ENCODE measurements around the gene GALNT13. TPM values are rescaled to one million over a fixed set of nuclear protein-coding genes. Genes with fewer than 3 reads are reported as not detected.

The GALNT13 gene
- total RNA-seq, 2 experiments from 2014 or later: 0.55 to 0.61 TPM

- H3K4me1 Mint-ChIP-seq (ENCODE audit: low read depth): no peaks in the 10 kb centered on the region
- no peaks in the 10 kb centered on the region for H3K27me3 Mint-ChIP-seq (ENCODE audit: low read depth)
- ChIA-PET CTCF (no interaction called here), POLR2A (no interaction called here)
- ATAC-seq (no peak), DNase-seq (no peak)
- no peak overlapping the region for H3K27ac Mint-ChIP-seq
- no peak overlapping the region for H3K4me3 Mint-ChIP-seq
- H3K9me3 Mint-ChIP-seq (ENCODE audit: insufficient read depth): no peaks in the 10 kb centered on the region
- H3K36me3 Mint-ChIP-seq (ENCODE audit: low read depth): no peaks in the 10 kb centered on the region
Measured at GRCh38 chr2:154375579-154375931, 503.8 kb downstream of the GALNT13 start.

DNA sequence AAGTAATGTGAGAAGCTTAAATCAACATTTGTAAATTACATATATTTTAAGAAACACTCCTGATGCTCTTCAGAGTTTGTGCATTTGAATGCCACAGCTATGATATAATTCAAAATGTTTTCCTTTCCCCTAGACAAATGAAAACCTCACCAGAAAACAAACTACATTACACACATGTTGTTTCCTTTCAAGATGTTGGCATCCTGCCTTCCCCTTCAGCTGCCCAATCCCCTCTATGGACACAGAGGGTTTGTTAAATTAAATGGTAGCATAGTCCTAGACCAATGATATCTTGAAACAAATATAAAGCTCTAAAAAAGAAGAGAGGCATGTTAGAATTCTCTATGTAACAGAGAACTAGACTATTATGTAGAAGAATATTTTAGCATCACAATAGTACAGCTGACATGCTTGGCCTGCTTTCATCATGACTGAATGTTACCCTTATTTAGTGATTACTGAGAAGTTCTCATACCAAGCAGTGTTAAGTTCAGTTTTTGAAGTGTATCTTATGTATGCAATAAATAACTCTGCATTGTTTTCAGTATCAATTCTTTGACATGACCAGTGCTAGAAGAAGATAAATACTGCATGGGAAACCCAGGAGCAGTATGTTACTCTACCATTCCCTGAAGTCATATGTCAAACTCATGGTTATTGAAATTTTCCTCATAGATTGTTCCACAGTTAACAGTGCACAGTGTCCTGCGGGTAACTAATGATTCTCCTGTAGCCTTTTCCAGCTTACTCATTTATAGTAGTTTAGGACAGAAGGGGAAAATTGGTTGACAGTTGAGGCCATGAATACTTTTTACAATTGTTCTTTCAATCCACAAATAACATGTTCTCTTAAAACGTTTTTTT is 510.4 kb downstream of the GALNT13 start:
- POLR2A ChIA-PET: interaction anchor here (0.6 kb wide), 1 partner anchor 100 kb away, joined by 3 read pairs; no protein-coding TSS in a partner anchor
- Mint-ChIP-seq H3K4me1 (ENCODE audit: low read depth) (no peaks in the 10 kb centered on the region), H3K4me3 (no peak overlapping the region), H3K36me3 (ENCODE audit: low read depth) (no peaks in the 10 kb centered on the region), H3K27me3 (ENCODE audit: low read depth) (no peaks in the 10 kb centered on the region), H3K27ac (no peak overlapping the region), H3K9me3 (ENCODE audit: insufficient read depth) (no peaks in the 10 kb centered on the region)
- no peak for ATAC-seq
- no peak for DNase-seq
- CTCF ChIA-PET: no interaction called here

- no peaks in the 10 kb centered on the region for H3K27me3 Mint-ChIP-seq (ENCODE audit: low read depth)
- DNase-seq (no peak), ATAC-seq (no peak)
- H3K9me3 Mint-ChIP-seq (ENCODE audit: insufficient read depth): no peaks in the 10 kb centered on the region
- no peak overlapping the region for H3K27ac Mint-ChIP-seq
- CTCF ChIA-PET: no interaction called here
- H3K4me3 Mint-ChIP-seq: no peak overlapping the region
- no peaks in the 10 kb centered on the region for H3K36me3 Mint-ChIP-seq (ENCODE audit: low read depth)
- H3K4me1 Mint-ChIP-seq (ENCODE audit: low read depth): no peaks in the 10 kb centered on the region
- POLR2A ChIA-PET: no interaction called here
Measured at GRCh38 chr2:154386186-154386585, 514.5 kb downstream of the GALNT13 start.

- Mint-ChIP-seq H3K9me3 (ENCODE audit: insufficient read depth) (no peaks in the 10 kb centered on the region), H3K36me3 (ENCODE audit: low read depth) (no peaks in the 10 kb centered on the region), H3K27me3 (ENCODE audit: low read depth) (no peaks in the 10 kb centered on the region), H3K4me3 (no peak overlapping the region), H3K4me1 (ENCODE audit: low read depth) (no peaks in the 10 kb centered on the region), H3K27ac (no peak overlapping the region)
- ChIA-PET POLR2A (no interaction called here), CTCF (interaction anchor here (1.0 kb wide), 1 partner anchor 10 kb away, joined by 3 read pairs; no protein-coding TSS in a partner anchor)
- no peak for ATAC-seq
- no peak for DNase-seq
Measured at GRCh38 chr2:154391051-154391450, 519.3 kb downstream of the GALNT13 start.

DNA sequence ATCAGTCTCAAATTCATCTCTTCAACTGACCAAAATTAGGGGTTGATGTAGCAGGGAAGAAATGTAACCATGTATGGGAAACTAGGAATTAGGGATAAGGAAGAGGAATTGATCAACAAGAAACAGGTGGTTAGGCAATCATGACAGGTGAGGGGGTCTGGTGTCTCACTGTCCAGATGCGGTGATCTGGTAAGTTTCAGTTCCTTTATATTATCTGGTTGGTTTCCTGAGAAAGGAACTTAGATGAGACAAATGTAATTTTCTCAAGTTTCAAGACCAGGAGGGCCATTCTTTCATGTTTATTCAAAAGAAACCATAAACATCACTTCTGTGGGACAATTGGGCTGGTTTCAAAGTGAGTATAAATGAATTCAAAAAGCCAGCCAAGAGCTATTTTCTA is 520.5 kb downstream of the GALNT13 start:
- ChIA-PET CTCF (no interaction called here), POLR2A (no interaction called here)
- Mint-ChIP-seq H3K27ac (no peak overlapping the region), H3K4me3 (no peak overlapping the region), H3K36me3 (ENCODE audit: low read depth) (no peaks in the 10 kb centered on the region), H3K4me1 (ENCODE audit: low read depth) (no peaks in the 10 kb centered on the region), H3K27me3 (ENCODE audit: low read depth) (no peaks in the 10 kb centered on the region), H3K9me3 (ENCODE audit: insufficient read depth) (no peaks in the 10 kb centered on the region)
- ATAC-seq: no peak
- DNase-seq: no peak

DNA sequence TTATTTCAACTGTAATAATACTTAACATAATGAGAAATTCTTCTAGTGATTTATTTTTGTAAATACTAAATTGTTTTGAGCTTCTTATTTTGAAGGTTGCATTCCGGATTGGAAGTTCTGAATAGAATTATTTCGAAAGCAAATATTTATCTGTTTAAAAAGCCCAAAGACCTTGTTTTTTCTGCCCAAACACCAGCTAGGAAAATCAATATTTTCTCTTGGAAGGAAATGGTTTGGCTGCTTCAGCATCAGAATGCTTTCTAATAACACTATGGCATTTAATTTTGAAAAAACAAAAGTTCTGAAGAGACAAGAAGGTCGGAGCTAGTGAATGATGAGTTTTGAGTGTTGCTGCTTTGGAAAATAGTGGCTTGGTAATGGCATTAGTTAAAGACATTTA is 522.9 kb downstream of the GALNT13 start:
- ChIA-PET CTCF (no interaction called here), POLR2A (no interaction called here)
- H3K4me3 Mint-ChIP-seq: no peak overlapping the region
- no peaks in the 10 kb centered on the region for H3K9me3 Mint-ChIP-seq (ENCODE audit: insufficient read depth)
- no peak for ATAC-seq
- DNase-seq: no peak
- no peaks in the 10 kb centered on the region for H3K4me1 Mint-ChIP-seq (ENCODE audit: low read depth)
- H3K27me3 Mint-ChIP-seq (ENCODE audit: low read depth): no peaks in the 10 kb centered on the region
- no peaks in the 10 kb centered on the region for H3K36me3 Mint-ChIP-seq (ENCODE audit: low read depth)
- H3K27ac Mint-ChIP-seq: no peak overlapping the region

DNA sequence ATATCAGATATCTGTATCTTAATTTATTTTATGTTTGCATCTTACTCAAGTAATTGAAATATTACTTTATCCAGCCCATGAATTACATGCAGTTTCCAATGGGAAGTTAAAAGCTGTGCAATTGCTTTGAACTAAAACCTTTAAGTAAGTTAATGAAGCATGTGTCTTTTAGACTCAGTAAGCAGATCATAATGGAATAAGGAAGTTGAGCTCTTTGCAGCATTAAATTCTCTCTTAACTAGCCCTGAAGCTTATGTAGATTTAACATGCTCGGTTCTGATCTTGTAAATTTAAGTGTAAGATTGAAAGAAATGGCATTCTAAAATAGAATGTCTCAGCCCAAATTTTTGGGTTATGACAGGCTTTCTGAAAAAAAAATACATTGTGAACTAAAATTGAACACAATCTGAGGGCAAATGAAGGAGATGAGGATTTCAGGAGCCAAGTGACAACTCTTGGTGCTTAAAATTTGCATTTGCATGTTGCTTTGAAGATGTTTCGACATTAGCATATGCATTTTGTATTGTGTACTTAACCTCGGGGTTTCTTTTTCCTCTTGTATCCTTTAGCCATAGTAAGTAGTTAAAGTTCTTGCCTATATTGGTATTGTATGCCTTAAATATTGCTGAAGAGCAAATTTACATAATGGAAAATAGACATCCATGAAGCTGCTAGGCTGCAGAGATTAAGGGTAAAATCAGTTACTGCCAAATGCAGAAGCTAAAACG is 529.0 kb downstream of the GALNT13 start:
- no peak overlapping the region for H3K27ac Mint-ChIP-seq
- POLR2A ChIA-PET: no interaction called here

GRCh38 chr2:154402213-154402612 is 530.5 kb downstream of the GALNT13 start:
- no peak for ATAC-seq
- Mint-ChIP-seq H3K27ac (no peak overlapping the region), H3K4me3 (no peak overlapping the region), H3K4me1 (ENCODE audit: low read depth) (no peaks in the 10 kb centered on the region), H3K27me3 (ENCODE audit: low read depth) (no peaks in the 10 kb centered on the region), H3K36me3 (ENCODE audit: low read depth) (no peaks in the 10 kb centered on the region), H3K9me3 (ENCODE audit: insufficient read depth) (no peaks in the 10 kb centered on the region)
- ChIA-PET POLR2A (no interaction called here), CTCF (no interaction called here)
- DNase-seq: no peak

More for the DNA sequence above, 529.0 kb downstream of the GALNT13 start:
- CTCF ChIA-PET: interaction anchor here (1.3 kb wide), 1 partner anchor 10 kb away, joined by 3 read pairs; no protein-coding TSS in a partner anchor
- Mint-ChIP-seq H3K4me1 (ENCODE audit: low read depth) (no peaks in the 10 kb centered on the region), H3K27me3 (ENCODE audit: low read depth) (no peaks in the 10 kb centered on the region), H3K9me3 (ENCODE audit: insufficient read depth) (no peaks in the 10 kb centered on the region), H3K4me3 (no peak overlapping the region), H3K36me3 (ENCODE audit: low read depth) (no peaks in the 10 kb centered on the region)
- DNase-seq (no peak), ATAC-seq (no peak)

GRCh38 chr2:154403242-154403790 is 531.6 kb downstream of the GALNT13 start:
- no peaks in the 10 kb centered on the region for H3K27me3 Mint-ChIP-seq (ENCODE audit: low read depth)
- DNase-seq (no peak), ATAC-seq (no peak)
- H3K4me1 Mint-ChIP-seq (ENCODE audit: low read depth): no peaks in the 10 kb centered on the region
- no peaks in the 10 kb centered on the region for H3K36me3 Mint-ChIP-seq (ENCODE audit: low read depth)
- H3K27ac Mint-ChIP-seq: no peak overlapping the region
- ChIA-PET CTCF (no interaction called here), POLR2A (no interaction called here)
- no peak overlapping the region for H3K4me3 Mint-ChIP-seq
- H3K9me3 Mint-ChIP-seq (ENCODE audit: insufficient read depth): no peaks in the 10 kb centered on the region

- no peak for DNase-seq
- Mint-ChIP-seq H3K27me3 (ENCODE audit: low read depth) (no peaks in the 10 kb centered on the region), H3K4me3 (no peak overlapping the region), H3K9me3 (ENCODE audit: insufficient read depth) (no peaks in the 10 kb centered on the region), H3K4me1 (ENCODE audit: low read depth) (no peaks in the 10 kb centered on the region), H3K27ac (no peak overlapping the region), H3K36me3 (ENCODE audit: low read depth) (no peaks in the 10 kb centered on the region)
- CTCF ChIA-PET: no interaction called here
- POLR2A ChIA-PET: no interaction called here
- ATAC-seq: no peak
Measured at GRCh38 chr2:154408786-154409185, 537.1 kb downstream of the GALNT13 start.

DNA sequence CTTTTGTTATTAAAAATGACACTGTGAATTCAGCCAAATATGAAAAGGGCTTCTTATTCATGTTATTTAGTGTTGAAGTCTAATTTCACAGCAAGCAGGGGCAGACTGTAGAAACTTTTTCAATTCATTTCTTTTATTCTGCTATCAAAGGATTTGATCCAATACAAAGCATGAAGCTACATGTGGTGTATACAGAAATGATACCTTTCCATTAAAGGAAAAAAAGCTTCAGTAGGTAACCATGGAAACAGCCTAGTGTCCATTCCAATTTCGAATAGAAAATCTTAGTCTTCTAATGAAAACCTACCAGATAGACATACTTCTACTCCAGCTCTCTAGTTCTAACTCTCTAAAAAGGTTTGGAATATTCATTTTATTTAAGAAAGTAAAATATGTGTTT is 550.5 kb downstream of the GALNT13 start:
- Mint-ChIP-seq H3K27ac (no peak overlapping the region), H3K27me3 (ENCODE audit: low read depth) (no peaks in the 10 kb centered on the region), H3K9me3 (ENCODE audit: insufficient read depth) (peaks cover 3% of the 10 kb centered on the region), H3K4me3 (no peak overlapping the region), H3K36me3 (ENCODE audit: low read depth) (no peaks in the 10 kb centered on the region), H3K4me1 (ENCODE audit: low read depth) (peaks cover 2% of the 10 kb centered on the region)
- DNase-seq: no peak
- CTCF ChIA-PET: no interaction called here
- POLR2A ChIA-PET: no interaction called here
- ATAC-seq: no peak

DNA sequence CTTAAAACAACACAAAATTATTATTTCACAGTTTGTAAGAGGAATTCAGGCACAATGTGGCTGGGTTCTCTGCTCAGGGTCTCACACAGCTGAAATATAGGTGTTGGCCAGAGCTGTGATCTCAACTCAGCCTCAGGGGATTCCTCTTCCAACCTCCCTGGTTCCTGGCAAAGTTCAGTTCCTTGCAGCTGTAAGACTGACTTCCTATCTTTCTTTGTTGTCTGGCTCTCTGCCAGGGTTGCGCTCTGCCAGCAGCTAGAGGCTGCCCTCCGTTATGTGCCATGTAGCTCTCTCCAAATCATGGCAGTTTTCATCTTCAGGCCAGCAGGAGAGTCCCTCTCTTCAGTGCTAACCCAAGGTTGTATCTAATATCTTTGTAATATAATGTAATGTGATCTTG is 554.3 kb downstream of the GALNT13 start:
- ATAC-seq (no peak), DNase-seq (no peak)
- Mint-ChIP-seq H3K27ac (no peak overlapping the region), H3K36me3 (ENCODE audit: low read depth) (no peaks in the 10 kb centered on the region), H3K4me3 (no peak overlapping the region), H3K9me3 (ENCODE audit: insufficient read depth) (peaks cover 3% of the 10 kb centered on the region), H3K27me3 (ENCODE audit: low read depth) (no peaks in the 10 kb centered on the region), H3K4me1 (ENCODE audit: low read depth) (peaks cover 4% of the 10 kb centered on the region)
- ChIA-PET CTCF (no interaction called here), POLR2A (no interaction called here)
